Ascending aorta (tissue), 2 donors: ENCODE data around the gene PCED1B. TPM values are rescaled to one million over a fixed set of nuclear protein-coding genes. Genes with fewer than 3 reads are reported as not detected.

ENCODE experiments used
- DNase-seq, 2 donors: peaks; one replicate each; pipeline ENCODE4 v3.0.0-alpha.2; 2019; ENCODE audit warnings: low spot score in 2 of 2
- H3K27ac ChIP-seq, 2 donors: fragments of 200-600 bp; sonication (generic); one replicate each; pipeline ENCODE4 v1.5.1; 2016 to 2017; ENCODE audit warnings: mild to moderate bottlenecking in 1 of 2
- H3K27me3 ChIP-seq: fragments of 200-600 bp; sonication (generic); one replicate; pipeline ENCODE4 v1.5.1; 2017
- H3K36me3 ChIP-seq, 2 donors: fragments of 200-600 bp; sonication (generic); one replicate each; pipeline ENCODE4 v1.5.1; 2016
- H3K4me1 ChIP-seq, 2 donors: fragments of 200-600 bp; sonication (generic); one replicate each; pipeline ENCODE4 v1.5.1; 2016 to 2017; ENCODE audit warnings: mild to moderate bottlenecking in 1 of 2
- H3K4me3 ChIP-seq, 2 donors: fragments of 200-600 bp; sonication (generic); one replicate each; pipeline ENCODE4 v1.5.1; 2016 to 2017; ENCODE audit warnings: mild to moderate bottlenecking in 1 of 2
- H3K9me3 ChIP-seq, 2 donors: fragments of 200-600 bp; sonication (generic); one replicate each; pipeline ENCODE4 v1.5.1; 2016
- CTCF ChIP-seq, 3 experiments: fragments of 200-600 bp in 2 of 3; fragments of 450-650 bp in 1 of 3; sonication (generic) in 2 of 3; IDR thresholded peaks; one replicate each; pipeline ENCODE4 v1.5.1; 2016 to 2019; ENCODE audit warnings: antibody characterized with exemption in 3 of 3, mild to moderate bottlenecking in 1 of 3, moderate library complexity in 1 of 3
- intact Hi-C: fragments of 100-400 bp; cut with DNase I; formaldehyde crosslinking; loops from one replicate; pipeline ENCODE4 v1.15.1; 2023
- total RNA-seq: library from RNA; depleted of rRNA; stranded (reverse); fragments of >200 nt; gene quantifications from one replicate; pipeline ENCODE4 v1.1.0, GENCODE V29; 2016

The PCED1B gene
- total RNA-seq, 1 donor from 2014 or later: 1.5 TPM

- TF ChIP-seq CTCF (IDR thresholded peaks at IDR 0.05): no peak
- no peak overlapping the region for H3K27ac ChIP-seq
- intact Hi-C loops: no loop called here
- H3K4me3 ChIP-seq: no peak overlapping the region
- H3K27me3 ChIP-seq: no peaks in the 10 kb centered on the region
- H3K36me3 ChIP-seq: peaks cover 0 to 6% of the 10 kb centered on the region in 2 donors
- DNase-seq: no peak
- H3K4me1 ChIP-seq: peaks cover 0 to 5% of the 10 kb centered on the region in 2 donors
- H3K9me3 ChIP-seq: no peaks in the 10 kb centered on the region
Measured at GRCh38 chr12:47226199-47226598, 146.8 kb downstream of the PCED1B start.

DNA sequence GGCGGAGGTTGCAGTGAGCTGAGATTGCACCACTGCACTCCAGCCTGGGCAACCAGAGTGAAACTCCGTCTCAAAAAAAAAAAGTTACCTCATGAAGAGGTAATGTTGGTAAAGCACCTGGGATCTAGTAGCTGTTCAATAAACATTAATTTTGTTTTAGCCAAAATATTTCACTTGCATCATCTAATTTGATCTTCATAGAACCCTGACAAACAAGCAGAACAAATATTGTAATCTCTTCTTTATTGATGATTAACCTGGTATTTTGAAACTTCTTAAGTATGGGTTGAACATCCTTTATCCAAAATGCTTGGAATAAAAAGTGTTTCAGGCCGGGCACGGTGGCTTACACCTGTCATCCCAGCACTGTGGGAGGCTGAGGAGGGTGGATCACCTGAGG lies 149.4 kb downstream of the PCED1B start:
- DNase-seq: no peak
- TF ChIP-seq CTCF (IDR thresholded peaks at IDR 0.05): no peak
- Histone ChIP-seq H3K36me3 (peaks cover 3 to 6% of the 10 kb centered on the region in 2 donors), H3K27me3 (no peaks in the 10 kb centered on the region), H3K4me1 (peaks cover 0 to under 1% of the 10 kb centered on the region in 2 donors), H3K27ac (no peak overlapping the region), H3K9me3 (no peaks in the 10 kb centered on the region), H3K4me3 (no peak overlapping the region)
- intact Hi-C loops: no loop called here

- Histone ChIP-seq H3K27me3 (no peaks in the 10 kb centered on the region), H3K4me3 (no peak overlapping the region), H3K4me1 (no peaks in the 10 kb centered on the region), H3K27ac (no peak overlapping the region), H3K9me3 (no peaks in the 10 kb centered on the region), H3K36me3 (peaks cover 3 to 16% of the 10 kb centered on the region in 2 donors)
- intact Hi-C loops: no loop called here
- TF ChIP-seq CTCF (IDR thresholded peaks at IDR 0.05): no peak
- no peak for DNase-seq
Measured at GRCh38 chr12:47231456-47231855, 152.0 kb downstream of the PCED1B start.

DNA sequence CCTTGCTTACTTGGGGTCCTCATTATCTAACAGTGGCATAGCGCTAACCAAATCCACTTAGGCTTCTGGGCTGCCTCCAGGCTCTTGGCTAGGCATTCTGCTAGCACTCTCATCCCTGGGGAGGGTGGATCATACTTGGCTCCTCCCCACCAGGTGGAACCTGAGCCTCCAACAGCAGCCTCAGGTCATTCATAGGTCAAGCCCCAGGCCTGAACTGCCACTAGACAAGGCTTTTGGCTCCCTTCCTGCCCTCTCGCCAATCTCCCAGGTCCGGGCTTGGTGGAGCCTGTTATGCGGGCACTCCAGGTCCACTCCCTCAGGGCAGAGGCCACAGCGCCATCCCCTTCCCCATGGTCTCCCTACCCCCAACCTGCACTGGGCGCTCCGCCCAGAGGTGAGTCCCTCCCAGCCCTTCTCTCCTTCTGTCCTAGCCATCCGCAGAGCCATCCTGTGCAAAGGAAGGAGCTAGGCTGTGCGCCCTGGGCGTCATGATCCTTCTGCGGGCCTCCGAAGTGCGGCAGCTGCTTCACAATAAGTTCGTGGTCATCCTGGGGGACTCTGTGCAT lies 155.2 kb downstream of the PCED1B start:
- Histone ChIP-seq H3K4me3 (no peak overlapping the region), H3K27me3 (no peaks in the 10 kb centered on the region), H3K4me1 (no peaks in the 10 kb centered on the region), H3K36me3 (peaks cover 3 to 10% of the 10 kb centered on the region in 2 donors), H3K27ac (no peak overlapping the region), H3K9me3 (no peaks in the 10 kb centered on the region)
- DNase-seq: no peak
- no peak for TF ChIP-seq CTCF (IDR thresholded peaks at IDR 0.05)
- intact Hi-C loops: no loop called here

GRCh38 chr12:47235258-47236040 lies 156.0 kb downstream of the PCED1B start:
- H3K27me3 ChIP-seq: no peaks in the 10 kb centered on the region
- intact Hi-C loops: no loop called here
- H3K4me3 ChIP-seq: no peak overlapping the region
- no peaks in the 10 kb centered on the region for H3K4me1 ChIP-seq
- peaks cover 3 to 10% of the 10 kb centered on the region in 2 donors for H3K36me3 ChIP-seq
- DNase-seq: no peak
- H3K27ac ChIP-seq: no peak overlapping the region
- TF ChIP-seq CTCF (IDR thresholded peaks at IDR 0.05): no peak
- H3K9me3 ChIP-seq: no peaks in the 10 kb centered on the region
